HEK293 (cell line): ENCODE results near the gene PDZD2.

Experiments used
- FEZF1 ChIP-seq: fragments of 450-650 bp; formaldehyde crosslinking; IDR thresholded peaks from 2 replicates; pipeline ENCODE4 v1.5.1; 2016; ENCODE audit warnings: missing biosample characterization, missing genetic modification characterization
- KLF9 ChIP-seq: fragments of 450-650 bp; formaldehyde crosslinking; IDR thresholded peaks from 2 replicates; pipeline ENCODE4 v1.5.1; 2016; ENCODE audit warnings: missing biosample characterization, missing genetic modification characterization, low read depth
- MZF1 ChIP-seq: fragments of 450-650 bp; formaldehyde crosslinking; IDR thresholded peaks from 2 replicates; pipeline ENCODE4 v1.5.1; 2017; ENCODE audit warnings: missing biosample characterization, missing genetic modification characterization, borderline replicate concordance
- OSR2 ChIP-seq: fragments of 450-650 bp; formaldehyde crosslinking; IDR thresholded peaks from 2 replicates; pipeline ENCODE4 v1.5.1; 2016; ENCODE audit warnings: missing biosample characterization, missing genetic modification characterization
- OVOL3 ChIP-seq: fragments of 450-650 bp; formaldehyde crosslinking; IDR thresholded peaks from 2 replicates; pipeline ENCODE4 v1.5.1; 2016; ENCODE audit warnings: missing biosample characterization, missing genetic modification characterization
- PRDM1 ChIP-seq: fragments of 450-650 bp; formaldehyde crosslinking; IDR thresholded peaks from 2 replicates; pipeline ENCODE4; 2016; ENCODE audit warnings: missing biosample characterization, missing genetic modification characterization
- RBAK ChIP-seq: fragments of 450-650 bp; formaldehyde crosslinking; IDR thresholded peaks from 2 replicates; pipeline ENCODE4 v1.5.1; 2016; ENCODE audit warnings: missing biosample characterization, missing genetic modification characterization
- REPIN1 ChIP-seq: fragments of 450-650 bp; formaldehyde crosslinking; IDR thresholded peaks from 2 replicates; pipeline ENCODE4 v1.5.1; 2017; ENCODE audit warnings: missing biosample characterization, missing genetic modification characterization, low read depth
- ZBTB8A ChIP-seq: fragments of 450-650 bp; formaldehyde crosslinking; IDR thresholded peaks from 2 replicates; pipeline ENCODE4 v1.5.1; 2016; ENCODE audit warnings: missing biosample characterization, missing genetic modification characterization
- ZNF10 ChIP-seq: fragments of 450-650 bp; formaldehyde crosslinking; IDR thresholded peaks from 2 replicates; pipeline ENCODE4 v1.5.1; 2017; ENCODE audit warnings: missing biosample characterization, missing genetic modification characterization
- ZNF121 ChIP-seq: fragments of 450-650 bp; formaldehyde crosslinking; IDR thresholded peaks from 2 replicates; pipeline ENCODE4 v1.5.1; 2016; ENCODE audit warnings: missing biosample characterization, missing genetic modification characterization
- ZNF174 ChIP-seq: fragments of 450-650 bp; formaldehyde crosslinking; IDR thresholded peaks from 2 replicates; pipeline ENCODE4 v1.5.0; 2017; ENCODE audit warnings: missing biosample characterization, mild to moderate bottlenecking, missing genetic modification characterization
- ZNF214 ChIP-seq: fragments of 450-650 bp; formaldehyde crosslinking; IDR thresholded peaks from 2 replicates; pipeline ENCODE4 v1.5.1; 2017; ENCODE audit warnings: missing biosample characterization, mild to moderate bottlenecking, missing genetic modification characterization, borderline replicate concordance
- ZNF23 ChIP-seq: fragments of 450-650 bp; formaldehyde crosslinking; IDR thresholded peaks from 2 replicates; pipeline ENCODE4 v1.5.1; 2016; ENCODE audit warnings: missing biosample characterization, missing genetic modification characterization, borderline replicate concordance
- ZNF274 ChIP-seq, 2 experiments: fragments of 200-500 bp in 1 of 2; fragments of 450-650 bp in 1 of 2; sonication (Bioruptor generic) in 1 of 2; formaldehyde crosslinking in 1 of 2; IDR thresholded peaks; 2 replicates each; pipeline versions ENCODE4 v1.5.1 to v1.6.1; 2014 to 2016; ENCODE audit warnings: borderline replicate concordance in 1 of 2, inconsistent platforms in 1 of 2, low read length in 1 of 2, missing biosample characterization in 1 of 2, missing genetic modification characterization in 1 of 2
- ZNF311 ChIP-seq: fragments of 450-650 bp; formaldehyde crosslinking; IDR thresholded peaks from 2 replicates; pipeline ENCODE4 v1.5.1; 2017; ENCODE audit warnings: missing biosample characterization, missing genetic modification characterization, borderline replicate concordance
- ZNF394 ChIP-seq: fragments of 450-650 bp; formaldehyde crosslinking; IDR thresholded peaks from 2 replicates; pipeline ENCODE4 v1.5.1; 2016; ENCODE audit warnings: missing biosample characterization, missing genetic modification characterization, mild to moderate bottlenecking, moderate library complexity, borderline replicate concordance
- ZNF416 ChIP-seq: fragments of 450-650 bp; formaldehyde crosslinking; IDR thresholded peaks from 2 replicates; pipeline ENCODE4 v1.5.1; 2016; ENCODE audit warnings: missing biosample characterization, missing genetic modification characterization
- ZNF501 ChIP-seq: fragments of 450-650 bp; formaldehyde crosslinking; IDR thresholded peaks from 2 replicates; pipeline ENCODE4 v1.5.1; 2016; ENCODE audit warnings: missing biosample characterization, missing genetic modification characterization
- ZNF510 ChIP-seq: fragments of 450-650 bp; formaldehyde crosslinking; IDR thresholded peaks from 2 replicates; pipeline ENCODE4 v1.5.1; 2018; ENCODE audit warnings: mild to moderate bottlenecking, missing genetic modification characterization, missing biosample characterization; ENCODE audit not compliant: insufficient replicate concordance
- ZNF544 ChIP-seq: fragments of 450-650 bp; formaldehyde crosslinking; IDR thresholded peaks from 2 replicates; pipeline ENCODE4 v1.5.0; 2017; ENCODE audit warnings: missing biosample characterization, missing genetic modification characterization
- ZNF548 ChIP-seq: fragments of 450-650 bp; formaldehyde crosslinking; IDR thresholded peaks from 2 replicates; pipeline ENCODE4 v1.5.1; 2016; ENCODE audit warnings: missing biosample characterization, missing genetic modification characterization
- ZNF560 ChIP-seq: fragments of 450-650 bp; formaldehyde crosslinking; IDR thresholded peaks from 2 replicates; pipeline ENCODE4 v1.5.1; 2017; ENCODE audit warnings: missing biosample characterization, missing genetic modification characterization, borderline replicate concordance
- ZNF629 ChIP-seq: fragments of 450-650 bp; formaldehyde crosslinking; IDR thresholded peaks from 2 replicates; pipeline ENCODE4 v1.5.1; 2017; ENCODE audit warnings: missing biosample characterization, missing genetic modification characterization
- ZNF664 ChIP-seq: fragments of 450-650 bp; formaldehyde crosslinking; IDR thresholded peaks from 2 replicates; pipeline ENCODE4 v1.5.1; 2016; ENCODE audit warnings: missing biosample characterization, missing genetic modification characterization
- ZNF707 ChIP-seq: fragments of 450-650 bp; formaldehyde crosslinking; IDR thresholded peaks from 2 replicates; pipeline ENCODE4 v1.5.1; 2016; ENCODE audit warnings: missing biosample characterization, missing genetic modification characterization
- ZNF777 ChIP-seq: fragments of 450-650 bp; formaldehyde crosslinking; IDR thresholded peaks from 2 replicates; pipeline ENCODE4 v1.5.1; 2017; ENCODE audit warnings: missing biosample characterization, missing genetic modification characterization, borderline replicate concordance
- TF ChIP-seq, protein P1 (sequence below): fragments of 450-650 bp; formaldehyde crosslinking; IDR thresholded peaks from 2 replicates; pipeline ENCODE4; 2016; ENCODE audit warnings: missing biosample characterization, missing genetic modification characterization
- TF ChIP-seq, protein P2 (sequence below): fragments of 450-650 bp; formaldehyde crosslinking; IDR thresholded peaks from 2 replicates; pipeline ENCODE4 v1.5.1; 2016; ENCODE audit warnings: missing biosample characterization, missing genetic modification characterization
- TF ChIP-seq, protein P3 (sequence below): fragments of 450-650 bp; formaldehyde crosslinking; IDR thresholded peaks from 2 replicates; pipeline ENCODE4 v1.5.1; 2017; ENCODE audit warnings: missing biosample characterization, mild to moderate bottlenecking, missing genetic modification characterization, moderate library complexity
- TF ChIP-seq, protein P4 (sequence below): IDR thresholded peaks from 2 replicates; pipeline ENCODE4 v1.6.1; 2011; ENCODE audit warnings: mild to moderate bottlenecking, low read depth, low read length, borderline replicate concordance
- TF ChIP-seq, protein P5 (sequence below): fragments of 450-650 bp; formaldehyde crosslinking; IDR thresholded peaks from 2 replicates; pipeline ENCODE4 v1.5.1; 2016; ENCODE audit warnings: missing biosample characterization, missing genetic modification characterization

The PDZD2 gene

DNA sequence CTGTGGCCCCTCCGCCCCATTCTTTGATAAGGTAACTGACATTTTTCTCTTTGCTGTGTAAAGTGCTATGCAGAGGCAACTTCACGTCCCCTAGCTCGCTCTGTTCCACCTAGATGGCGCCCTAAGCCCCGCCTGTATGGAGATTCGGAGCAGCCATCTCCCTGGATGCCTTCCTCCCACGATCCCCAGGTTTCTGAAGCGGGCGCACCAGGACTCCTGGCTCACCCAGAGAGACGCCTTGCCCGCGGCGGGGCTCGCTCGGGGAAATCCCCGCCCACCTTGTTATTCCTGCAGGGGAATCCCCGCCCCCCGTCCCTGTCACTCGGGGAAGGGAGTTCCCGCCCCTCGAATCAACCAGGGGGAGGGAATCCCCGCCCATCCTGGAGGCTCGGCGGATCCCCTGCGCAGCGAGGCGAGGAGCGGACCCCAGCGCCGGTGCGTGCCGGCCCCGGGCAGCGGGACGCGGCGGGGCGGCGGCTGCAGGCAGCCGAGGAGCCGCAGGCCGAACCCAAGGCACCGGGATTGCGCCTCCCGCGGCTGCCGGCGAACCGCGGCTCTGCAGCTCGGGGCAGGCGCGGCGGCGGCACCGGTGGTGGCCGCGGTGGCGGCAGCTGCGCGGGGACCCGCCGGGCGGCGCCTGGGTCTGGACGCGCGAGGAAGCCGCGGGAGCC lies at the start of gene PDZD2 (continued):
- TF ChIP-seq, protein P1, sequence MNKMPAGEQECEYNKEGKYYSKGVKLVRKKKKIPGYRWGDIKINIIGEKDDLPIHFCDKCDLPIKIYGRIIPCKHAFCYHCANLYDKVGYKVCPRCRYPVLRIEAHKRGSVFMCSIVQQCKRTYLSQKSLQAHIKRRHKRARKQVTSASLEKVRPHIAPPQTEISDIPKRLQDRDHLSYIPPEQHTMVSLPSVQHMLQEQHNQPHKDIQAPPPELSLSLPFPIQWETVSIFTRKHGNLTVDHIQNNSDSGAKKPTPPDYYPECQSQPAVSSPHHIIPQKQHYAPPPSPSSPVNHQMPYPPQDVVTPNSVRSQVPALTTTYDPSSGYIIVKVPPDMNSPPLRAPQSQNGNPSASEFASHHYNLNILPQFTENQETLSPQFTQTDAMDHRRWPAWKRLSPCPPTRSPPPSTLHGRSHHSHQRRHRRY (tag by site-specific recombination) = no peak
- TF ChIP-seq PRDM1 (tag by site-specific recombination) (no peak), ZNF501 (tag by site-specific recombination) (no peak), ZNF544 (no peak), REPIN1 (tag by site-specific recombination) (no peak), OVOL3 (tag by site-specific recombination) (no peak), ZNF664 (tag by site-specific recombination) (no peak), ZNF214 (no peak), RBAK (no peak), ZNF274 (IDR thresholded peaks at IDR 0.05; ENCODE audit: low read length) (no peak), ZNF274 (tag by site-specific recombination; IDR thresholded peaks at IDR 0.05; ENCODE audit: borderline replicate concordance) (no peak), ZBTB8A (tag by site-specific recombination) (peak; percentile 76), ZNF23 (tag by site-specific recombination) (no peak), ZNF707 (tag by site-specific recombination) (no peak), ZNF629 (tag by site-specific recombination) (0 out of 2 replicates have a peak, but pooled peaks have one; percentile 31), ZNF510 (tag by site-specific recombination) (no peak), ZNF416 (tag by site-specific recombination) (no peak), ZNF777 (tag by site-specific recombination) (no peak), KLF9 (tag by site-specific recombination) (peak; percentile 88), ZNF394 (tag by site-specific recombination) (no peak), ZNF548 (tag by site-specific recombination) (no peak), OSR2 (no peak), ZNF10 (tag by site-specific recombination) (peak; percentile 85), ZNF560 (no peak), ZNF174 (tag by site-specific recombination) (no peak), ZNF121 (tag by site-specific recombination) (no peak), FEZF1 (no peak), ZNF311 (no peak), MZF1 (tag by site-specific recombination) (peak; percentile 91)
- TF ChIP-seq, protein P2, sequence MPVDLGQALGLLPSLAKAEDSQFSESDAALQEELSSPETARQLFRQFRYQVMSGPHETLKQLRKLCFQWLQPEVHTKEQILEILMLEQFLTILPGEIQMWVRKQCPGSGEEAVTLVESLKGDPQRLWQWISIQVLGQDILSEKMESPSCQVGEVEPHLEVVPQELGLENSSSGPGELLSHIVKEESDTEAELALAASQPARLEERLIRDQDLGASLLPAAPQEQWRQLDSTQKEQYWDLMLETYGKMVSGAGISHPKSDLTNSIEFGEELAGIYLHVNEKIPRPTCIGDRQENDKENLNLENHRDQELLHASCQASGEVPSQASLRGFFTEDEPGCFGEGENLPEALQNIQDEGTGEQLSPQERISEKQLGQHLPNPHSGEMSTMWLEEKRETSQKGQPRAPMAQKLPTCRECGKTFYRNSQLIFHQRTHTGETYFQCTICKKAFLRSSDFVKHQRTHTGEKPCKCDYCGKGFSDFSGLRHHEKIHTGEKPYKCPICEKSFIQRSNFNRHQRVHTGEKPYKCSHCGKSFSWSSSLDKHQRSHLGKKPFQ (tag by site-specific recombination) = no peak
- TF ChIP-seq, protein P3, sequence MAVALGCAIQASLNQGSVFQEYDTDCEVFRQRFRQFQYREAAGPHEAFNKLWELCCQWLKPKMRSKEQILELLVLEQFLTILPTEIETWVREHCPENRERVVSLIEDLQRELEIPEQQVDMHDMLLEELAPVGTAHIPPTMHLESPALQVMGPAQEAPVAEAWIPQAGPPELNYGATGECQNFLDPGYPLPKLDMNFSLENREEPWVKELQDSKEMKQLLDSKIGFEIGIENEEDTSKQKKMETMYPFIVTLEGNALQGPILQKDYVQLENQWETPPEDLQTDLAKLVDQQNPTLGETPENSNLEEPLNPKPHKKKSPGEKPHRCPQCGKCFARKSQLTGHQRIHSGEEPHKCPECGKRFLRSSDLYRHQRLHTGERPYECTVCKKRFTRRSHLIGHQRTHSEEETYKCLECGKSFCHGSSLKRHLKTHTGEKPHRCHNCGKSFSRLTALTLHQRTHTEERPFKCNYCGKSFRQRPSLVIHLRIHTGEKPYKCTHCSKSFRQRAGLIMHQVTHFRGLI (tag by site-specific recombination) = no peak
- TF ChIP-seq, protein P4, sequence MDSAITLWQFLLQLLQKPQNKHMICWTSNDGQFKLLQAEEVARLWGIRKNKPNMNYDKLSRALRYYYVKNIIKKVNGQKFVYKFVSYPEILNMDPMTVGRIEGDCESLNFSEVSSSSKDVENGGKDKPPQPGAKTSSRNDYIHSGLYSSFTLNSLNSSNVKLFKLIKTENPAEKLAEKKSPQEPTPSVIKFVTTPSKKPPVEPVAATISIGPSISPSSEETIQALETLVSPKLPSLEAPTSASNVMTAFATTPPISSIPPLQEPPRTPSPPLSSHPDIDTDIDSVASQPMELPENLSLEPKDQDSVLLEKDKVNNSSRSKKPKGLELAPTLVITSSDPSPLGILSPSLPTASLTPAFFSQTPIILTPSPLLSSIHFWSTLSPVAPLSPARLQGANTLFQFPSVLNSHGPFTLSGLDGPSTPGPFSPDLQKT = no peak
- TF ChIP-seq, protein P5, sequence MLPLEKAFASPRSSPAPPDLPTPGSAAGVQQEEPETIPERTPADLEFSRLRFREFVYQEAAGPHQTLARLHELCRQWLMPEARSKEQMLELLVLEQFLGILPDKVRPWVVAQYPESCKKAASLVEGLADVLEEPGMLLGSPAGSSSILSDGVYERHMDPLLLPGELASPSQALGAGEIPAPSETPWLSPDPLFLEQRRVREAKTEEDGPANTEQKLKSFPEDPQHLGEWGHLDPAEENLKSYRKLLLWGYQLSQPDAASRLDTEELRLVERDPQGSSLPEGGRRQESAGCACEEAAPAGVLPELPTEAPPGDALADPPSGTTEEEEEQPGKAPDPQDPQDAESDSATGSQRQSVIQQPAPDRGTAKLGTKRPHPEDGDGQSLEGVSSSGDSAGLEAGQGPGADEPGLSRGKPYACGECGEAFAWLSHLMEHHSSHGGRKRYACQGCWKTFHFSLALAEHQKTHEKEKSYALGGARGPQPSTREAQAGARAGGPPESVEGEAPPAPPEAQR (tag by site-specific recombination) = no peak
